SK-N-SH treated with all-trans-retinoic acid at 6 μM for 48 hours (cell line): ENCODE results near the gene METTL22.

Source experiments
- ARNTL ChIP-seq: fragments of 450-650 bp; formaldehyde crosslinking; IDR thresholded peaks from 2 replicates; pipeline ENCODE4 v1.5.0; 2020; ENCODE audit warnings: low read depth, mild to moderate bottlenecking, moderate library complexity, borderline replicate concordance
- CREB5 ChIP-seq: fragments of 250-450 bp; sonication (Bioruptor Pico); IDR thresholded peaks from 2 replicates; pipeline ENCODE4 v1.5.1; 2020; ENCODE audit warnings: low read depth, mild to moderate bottlenecking, moderate library complexity
- ESRRG ChIP-seq: fragments of 250-450 bp; sonication (Bioruptor Pico); IDR thresholded peaks from 2 replicates; pipeline ENCODE4 v1.6.1; 2021; ENCODE audit warnings: mild to moderate bottlenecking
- ISL1 ChIP-seq: fragments of 250-450 bp; sonication (Bioruptor Pico); IDR thresholded peaks from 2 replicates; pipeline ENCODE4 v2.1.2; 2022; ENCODE audit warnings: mild to moderate bottlenecking, moderate library complexity
- PATZ1 ChIP-seq: fragments of 250-450 bp; sonication (Bioruptor Pico); IDR thresholded peaks from 2 replicates; pipeline ENCODE4 v1.8.0; 2020; ENCODE audit warnings: mild to moderate bottlenecking, moderate library complexity, borderline replicate concordance
- POU6F1 ChIP-seq: fragments of 250-450 bp; sonication (Bioruptor Pico); IDR thresholded peaks from 2 replicates; pipeline ENCODE4 v1.8.0; 2021; ENCODE audit warnings: low read depth, mild to moderate bottlenecking, moderate library complexity, borderline replicate concordance
- PPARA ChIP-seq: fragments of 250-450 bp; sonication (Bioruptor Pico); IDR thresholded peaks from 2 replicates; pipeline ENCODE4 v1.5.0; 2020; ENCODE audit warnings: mild to moderate bottlenecking, borderline replicate concordance
- RARB ChIP-seq: fragments of 250-450 bp; sonication (Bioruptor Pico); IDR thresholded peaks from 2 replicates; pipeline ENCODE4 v1.8.0; 2021; ENCODE audit warnings: mild to moderate bottlenecking, moderate library complexity
- TOX ChIP-seq: fragments of 250-450 bp; sonication (Bioruptor Pico); IDR thresholded peaks from 2 replicates; pipeline ENCODE4 v1.8.0; 2021; ENCODE audit warnings: mild to moderate bottlenecking, moderate library complexity, borderline replicate concordance
- TSHZ2 ChIP-seq: fragments of 250-450 bp; sonication (Bioruptor Pico); IDR thresholded peaks from 2 replicates; pipeline ENCODE4 v1.5.0; 2020; ENCODE audit warnings: mild to moderate bottlenecking, moderate library complexity
- ZC3H10 ChIP-seq: fragments of 250-450 bp; sonication (Bioruptor Pico); IDR thresholded peaks from 2 replicates; pipeline ENCODE4 v1.5.1; 2021; ENCODE audit warnings: mild to moderate bottlenecking, moderate library complexity
- ZFP3 ChIP-seq: fragments of 250-450 bp; sonication (Bioruptor Pico); IDR thresholded peaks from 2 replicates; pipeline ENCODE4 v1.5.0; 2020; ENCODE audit warnings: mild to moderate bottlenecking, moderate library complexity
- ZNF565 ChIP-seq: fragments of 450-650 bp; formaldehyde crosslinking; conservative IDR thresholded peaks from 2 replicates; pipeline ENCODE4 v1.5.0; 2020; ENCODE audit warnings: low read depth, mild to moderate bottlenecking, moderate library complexity
- ZNF8 ChIP-seq: fragments of 450-650 bp; formaldehyde crosslinking; IDR thresholded peaks from 2 replicates; pipeline ENCODE4 v1.5.0; 2020; ENCODE audit warnings: mild to moderate bottlenecking, moderate library complexity

- TF ChIP-seq RARB (CRISPR knock-in tag) (no peak), ZFP3 (CRISPR knock-in tag) (no peak), PATZ1 (CRISPR knock-in tag) (no peak), ARNTL (no peak), POU6F1 (CRISPR knock-in tag) (no peak), ISL1 (CRISPR knock-in tag) (no peak), CREB5 (CRISPR knock-in tag) (no peak), ZNF565 (CRISPR knock-in tag) (no peak), TSHZ2 (CRISPR knock-in tag) (no peak), ZC3H10 (CRISPR knock-in tag) (no peak), ESRRG (no peak), ZNF8 (no peak), PPARA (CRISPR knock-in tag) (no peak), TOX (CRISPR knock-in tag) (no peak)
Observed at GRCh38 chr16:8626946-8627345, 5.4 kb downstream of the METTL22 start.
